Measurements from ENCODE around the gene MYH1.

MYH1 gene

GRCh38 chr17:10477701-10478100 is 40.6 kb downstream of the MYH1 start:
- no peak for DNase-seq

DNA sequence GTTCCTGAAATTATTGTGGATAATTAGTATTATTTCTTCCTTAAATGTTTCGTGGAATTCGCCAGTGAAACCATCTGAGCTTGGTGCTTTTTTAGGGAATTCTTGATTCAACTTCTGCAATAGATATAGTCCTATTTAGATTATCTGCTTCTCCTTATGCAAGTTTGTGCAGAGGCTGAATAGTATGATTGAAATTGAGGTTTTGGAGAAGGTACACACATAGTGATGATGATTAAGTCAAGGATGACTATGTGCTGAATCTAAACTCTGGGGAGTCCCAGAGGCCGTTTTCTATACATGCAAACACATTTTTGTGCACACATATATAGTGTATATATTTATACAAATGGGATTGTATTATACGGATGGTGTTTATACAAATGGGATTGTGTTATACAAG is 43.8 kb downstream of the MYH1 start:
- no peak for DNase-seq

DNA sequence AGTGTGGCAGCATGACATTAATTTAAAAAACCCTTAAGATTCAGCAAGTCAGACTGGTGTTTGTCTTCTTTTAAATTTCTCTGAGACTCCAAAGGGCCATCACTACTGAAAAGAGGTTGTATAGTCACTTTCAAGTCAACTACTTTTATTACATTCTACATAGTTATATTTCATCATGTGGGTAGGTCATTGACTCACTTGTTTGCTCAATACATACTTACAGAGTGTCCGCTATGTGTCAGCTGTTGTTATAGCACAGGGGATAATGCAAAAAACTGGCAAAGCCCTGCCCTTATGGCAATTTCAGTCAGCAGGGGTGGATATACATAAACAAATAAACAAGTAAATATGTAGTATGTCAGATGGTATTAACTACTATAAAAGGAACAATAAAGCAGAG is 46.5 kb downstream of the MYH1 start:
- DNase-seq: no peak

DNA sequence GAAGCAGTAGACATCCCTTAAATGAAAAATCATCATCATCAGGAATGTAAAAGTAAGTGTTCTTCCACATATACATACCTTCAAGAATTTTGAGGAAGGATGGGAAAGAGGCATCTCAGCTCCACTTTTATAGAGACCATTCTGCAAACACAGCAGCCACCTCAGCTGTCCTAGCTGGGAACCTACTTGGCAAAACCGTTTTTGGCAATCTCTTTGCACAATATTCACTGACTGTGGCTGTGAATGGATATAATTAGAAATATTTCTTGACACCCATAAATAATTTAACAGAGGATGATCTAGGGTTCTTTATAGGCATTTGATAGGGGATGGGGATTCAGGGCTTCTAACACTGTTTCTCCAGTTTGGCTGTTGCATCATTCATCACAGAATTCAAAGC is 48.9 kb downstream of the MYH1 start, which contains the start of gene MYH4:
Gene MYH4, minus strand, starts transcription at position 101 of the 400 bp plus-strand sequence. CDS start 2,814 bp downstream, outside the sequence.
- DNase-seq: no peak

GRCh38 chr17:10463402-10463801 is 54.9 kb downstream of the MYH1 start:
- DNase-seq: no peak

GRCh38 chr17:10460062-10460461 is 58.3 kb downstream of the MYH1 start:
- no peak for DNase-seq

DNA sequence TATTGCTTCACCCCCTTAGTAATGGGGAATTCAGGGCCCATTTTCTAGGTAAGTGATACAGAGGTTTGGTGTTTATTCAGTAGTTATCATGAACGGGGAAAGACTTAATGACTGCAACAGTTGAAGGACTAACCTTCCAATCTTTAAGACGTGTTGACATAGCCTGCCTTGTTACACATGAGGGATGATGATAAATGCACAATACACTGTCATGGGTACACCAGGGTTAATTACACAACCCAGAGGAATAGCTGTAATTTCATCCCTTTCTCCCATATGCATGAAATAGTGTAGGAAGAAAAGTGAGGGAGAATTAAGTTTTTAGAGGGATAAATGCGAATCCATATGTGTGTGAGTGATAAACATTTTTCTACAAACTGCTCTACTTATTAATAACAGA is 59.6 kb downstream of the MYH1 start:
- no peak for DNase-seq

DNA sequence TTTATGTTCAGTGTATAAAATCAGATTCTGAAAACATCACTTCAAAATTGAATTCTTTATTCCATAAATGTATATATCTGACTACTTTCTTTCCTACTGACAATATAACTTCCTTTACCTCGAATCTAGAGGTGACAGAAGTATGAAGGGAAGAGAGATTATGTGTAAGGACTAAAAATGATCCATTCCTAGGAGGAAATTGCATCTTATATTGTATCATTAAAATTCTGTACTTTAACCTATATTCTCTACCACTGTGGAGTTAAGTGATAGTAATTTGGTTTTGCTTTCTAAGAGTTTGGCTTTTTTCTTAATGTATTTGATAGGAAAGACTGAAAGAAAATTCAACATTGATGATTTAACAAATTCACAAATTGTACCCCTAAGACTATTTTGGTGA is 60.4 kb downstream of the MYH1 start:
- no peak for DNase-seq

GRCh38 chr17:10447026-10447931 is 71.1 kb downstream of the MYH1 start:
- DNase-seq: no peak
